T follicular helper cell (primary cell): ENCODE results near the gene C9orf153.
"Not testable (repeated sequence)": the region's sequence is repeated elsewhere in the genome, so short reads cannot be mapped to it uniquely, and the experiment has no call there.

Experiments
- DNase-seq: peaks from one replicate; pipeline ENCODE4 v3.0.0-alpha.2; 2020; ENCODE audit warnings: low read depth
- total RNA-seq, 2 experiments: gene quantifications; one replicate each; lab custom pipeline; 2026; lab: John Stamatoyannopoulos, UW

The C9orf153 gene
- total RNA-seq = 0.56 to 0.78 reads per million in 2 experiments

- DNase-seq = no peak
Measured at GRCh38 chr9:86259557-86259956, at the start of gene C9orf153. Gene C9orf153 (minus strand): TSS chr9:86259657. CDS start chr9:86229603, 30,054 bp downstream.

GRCh38 chr9:86308687-86309086, 49.2 kb upstream of the C9orf153 start:
- no peak for DNase-seq

- DNase-seq = no peak
Measured at GRCh38 chr9:86304236-86304730, 44.8 kb upstream of the C9orf153 start.

DNA sequence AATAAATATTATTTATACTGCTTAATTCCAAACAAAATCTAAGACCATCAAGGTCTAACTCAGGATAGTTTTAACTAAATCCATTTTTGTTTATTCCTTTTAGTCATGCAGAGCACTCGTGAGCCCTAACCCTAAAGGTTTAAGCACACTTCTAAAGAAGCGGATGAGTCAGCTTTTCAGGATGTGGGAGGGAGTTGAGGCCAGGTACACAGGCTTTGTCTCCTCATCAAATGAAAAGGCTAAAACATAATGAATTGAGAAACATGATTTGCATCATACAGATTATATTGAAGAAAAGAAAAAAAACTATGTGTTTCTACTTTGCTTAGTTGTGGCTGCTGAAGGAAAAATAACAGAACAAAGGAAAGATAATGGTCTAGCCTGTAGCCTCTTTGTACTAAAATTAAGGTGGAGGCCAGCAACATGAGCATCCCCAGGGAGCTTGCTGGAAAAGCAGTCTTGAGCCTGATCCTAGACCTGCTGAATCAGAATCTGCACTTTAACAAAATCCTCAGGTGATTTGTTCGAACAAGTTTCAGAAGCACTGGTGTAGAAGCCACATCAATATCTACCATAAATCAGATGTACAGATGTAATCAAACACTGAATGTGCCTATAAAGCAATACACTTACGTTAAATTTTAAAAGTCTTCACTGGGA, 44.0 kb upstream of the C9orf153 start:
- DNase-seq = peak; percentile 21

GRCh38 chr9:86301686-86302085, 42.2 kb upstream of the C9orf153 start:
- no peak for DNase-seq

- no peak for DNase-seq
Measured at GRCh38 chr9:86300701-86301100, 41.2 kb upstream of the C9orf153 start.

GRCh38 chr9:86298873-86299272, 39.4 kb upstream of the C9orf153 start:
- no peak for DNase-seq

- DNase-seq = not testable (repeated sequence)
Measured at GRCh38 chr9:86290341-86290740, 30.9 kb upstream of the C9orf153 start.

- no peak for DNase-seq
Measured at GRCh38 chr9:86288499-86289198, 29.2 kb upstream of the C9orf153 start.

DNA sequence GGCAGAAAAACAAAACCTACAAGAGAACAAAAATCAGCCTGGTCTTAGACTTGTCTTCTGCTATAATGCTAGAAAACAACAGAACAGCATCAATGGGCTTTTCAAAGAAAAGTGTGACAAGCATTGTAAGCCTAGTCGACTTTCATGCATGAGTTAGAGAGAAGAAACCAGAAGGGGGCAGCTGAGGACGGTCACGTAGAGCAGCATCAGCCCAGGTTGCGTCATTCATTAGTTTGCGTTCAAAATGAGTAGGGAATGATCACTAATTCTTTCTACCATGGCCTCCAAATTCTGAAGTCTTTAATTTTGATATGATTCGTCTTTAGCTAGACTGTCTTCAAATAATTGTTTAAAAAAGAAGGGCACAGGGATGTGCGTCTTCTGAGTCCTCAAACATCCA, 27.6 kb upstream of the C9orf153 start:
- no peak for DNase-seq

GRCh38 chr9:86286278-86286677, 26.8 kb upstream of the C9orf153 start:
- no peak for DNase-seq

- no peak for DNase-seq
Measured at GRCh38 chr9:86285261-86285660, 25.8 kb upstream of the C9orf153 start.

GRCh38 chr9:86282979-86283535, 23.6 kb upstream of the C9orf153 start:
- DNase-seq = no peak

DNA sequence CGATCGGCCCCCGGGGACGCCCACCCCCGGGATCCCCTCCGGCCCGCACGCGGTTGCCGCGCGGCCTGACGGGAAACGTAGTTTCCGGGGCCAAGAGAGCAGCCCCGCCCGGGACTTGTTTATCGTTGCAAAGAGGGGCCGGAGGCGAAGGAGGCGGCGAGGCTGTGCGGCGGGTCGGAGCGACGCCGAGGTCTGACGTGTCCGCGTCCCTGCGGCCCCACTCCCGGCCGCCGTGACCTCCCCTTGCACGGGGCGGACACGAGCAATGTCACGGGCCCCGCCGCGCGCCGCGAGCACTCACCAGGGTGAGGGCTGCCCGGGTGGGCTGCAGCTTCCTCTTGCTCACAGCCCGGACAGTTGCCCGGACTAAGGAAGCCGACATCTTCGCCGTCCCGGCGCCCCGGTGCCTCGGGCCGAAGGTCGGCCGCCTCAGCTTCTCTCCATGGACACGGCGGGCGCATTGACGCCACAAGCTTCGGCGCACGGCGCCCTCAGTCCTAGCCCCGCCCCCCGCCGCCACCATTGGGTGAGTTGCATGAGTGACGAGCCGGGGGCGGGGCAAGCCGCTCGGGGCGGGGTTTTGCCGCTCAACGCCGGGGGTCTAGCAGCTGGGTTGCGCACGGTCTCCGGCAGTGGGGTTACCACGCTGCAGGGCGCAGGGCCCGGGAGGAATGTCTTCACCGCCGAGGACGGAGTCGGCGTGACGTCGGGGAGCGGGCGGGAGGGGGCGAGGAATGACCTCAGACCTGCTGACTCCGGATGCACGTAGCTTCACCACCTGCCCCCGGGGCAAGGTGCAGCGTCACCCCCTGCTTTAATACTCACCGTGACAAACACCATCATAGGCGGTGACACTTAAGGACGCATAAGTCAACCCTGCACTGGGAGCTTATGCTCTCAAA, 22.9 kb upstream of the C9orf153 start, which contains the start of gene ISCA1:
Gene ISCA1, minus strand, starts transcription at position 462 of the 902 bp plus-strand sequence. Its CDS starts 80 bp downstream, at position 382.
- DNase-seq = peak; percentile 99

- DNase-seq = peak; percentile 3
Measured at GRCh38 chr9:86281593-86282076, 22.2 kb upstream of the C9orf153 start.

- DNase-seq = no peak
Measured at GRCh38 chr9:86280580-86280979, 21.1 kb upstream of the C9orf153 start.

DNA sequence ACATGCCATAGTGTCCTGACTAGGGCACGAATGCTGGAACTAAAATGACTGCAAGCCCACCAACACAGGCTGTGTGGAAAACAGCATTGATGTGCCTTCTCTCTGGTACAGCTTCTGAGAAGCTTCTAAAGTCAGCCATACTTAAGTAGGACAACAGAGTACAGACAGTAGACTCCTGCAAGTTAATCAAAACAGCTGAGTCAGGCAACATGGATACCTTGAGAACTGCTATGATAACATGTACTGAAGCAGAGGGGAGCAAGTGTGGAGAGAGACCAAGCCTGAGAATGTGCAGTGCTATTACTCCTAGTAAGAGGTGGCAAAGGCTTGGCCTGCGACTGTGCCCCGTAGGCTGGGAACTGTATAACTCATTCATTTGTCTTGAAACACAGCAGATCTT, 20.4 kb upstream of the C9orf153 start:
- DNase-seq = no peak

- DNase-seq = no peak
Measured at GRCh38 chr9:86277072-86277471, 17.6 kb upstream of the C9orf153 start.

DNA sequence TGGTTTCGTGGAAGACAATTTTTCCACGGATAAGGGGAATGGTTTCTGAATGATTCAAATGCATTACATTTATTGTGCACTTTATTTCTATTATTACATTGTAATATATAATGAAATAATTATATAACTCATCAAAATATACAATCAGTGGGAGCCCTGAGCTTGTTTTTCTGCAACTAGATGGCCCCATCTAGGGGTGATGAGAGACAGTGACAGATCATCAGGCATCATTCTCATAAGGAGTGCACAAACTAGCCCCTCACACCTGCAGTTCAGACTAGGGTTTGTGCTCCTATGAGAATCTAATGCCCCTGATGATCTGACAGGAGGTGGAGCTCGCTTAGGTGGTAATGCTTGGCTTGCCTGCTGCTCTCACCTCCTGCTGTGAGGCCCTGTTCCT, 16.5 kb upstream of the C9orf153 start:
- DNase-seq = no peak

GRCh38 chr9:86274821-86275643, 15.6 kb upstream of the C9orf153 start:
- no peak for DNase-seq

DNA sequence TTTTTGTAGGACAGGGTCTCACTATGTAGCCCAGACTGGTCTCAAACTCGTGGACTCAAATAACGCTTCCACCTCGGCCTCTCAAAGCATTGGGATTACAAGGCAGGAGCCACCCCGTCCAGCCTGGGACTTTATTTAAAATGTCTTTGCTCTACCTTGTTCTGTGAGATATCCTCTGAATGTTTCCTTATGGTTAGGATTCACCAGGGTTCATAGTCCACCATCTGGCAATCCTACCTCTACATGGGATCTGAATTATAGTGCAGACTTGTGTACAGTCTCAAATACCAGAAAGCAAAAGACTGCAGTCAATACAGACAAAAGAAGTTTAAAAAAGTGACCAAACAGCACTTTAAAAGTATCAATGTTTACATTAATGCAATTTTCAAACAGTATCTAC, 12.8 kb upstream of the C9orf153 start:
- no peak for DNase-seq
